Measurements from ENCODE around the gene CARD8.
"Not testable (repeated sequence)": the region's sequence is repeated elsewhere in the genome, so short reads cannot be mapped to it uniquely, and the experiment has no call there.

The CARD8 gene

GRCh38 chr19:48258350-48258749 lies 2.6 kb upstream of the CARD8 start:
- DNase-seq = no peak

- no peak for DNase-seq
Observed at GRCh38 chr19:48254529-48254970, 1.2 kb downstream of the CARD8 start.

DNA sequence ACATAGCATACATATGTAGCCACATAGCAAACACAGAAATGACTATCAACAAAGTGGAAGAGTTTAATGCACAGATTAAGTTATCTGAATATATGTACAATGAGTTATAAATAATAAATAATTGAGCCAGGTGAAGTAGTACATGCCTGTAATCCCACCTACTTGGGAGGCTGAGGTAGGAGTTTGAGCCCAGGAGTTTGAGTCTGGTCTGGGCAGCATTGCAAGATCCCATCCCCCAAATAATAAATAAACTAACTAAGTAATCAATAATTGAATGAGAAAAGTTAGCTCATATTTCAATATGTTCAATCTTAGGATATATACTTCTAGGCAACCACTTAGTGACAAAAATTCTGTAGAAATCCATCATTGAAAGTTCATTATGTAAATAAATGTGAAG lies 1.7 kb downstream of the CARD8 start:
- DNase-seq = no peak

DNA sequence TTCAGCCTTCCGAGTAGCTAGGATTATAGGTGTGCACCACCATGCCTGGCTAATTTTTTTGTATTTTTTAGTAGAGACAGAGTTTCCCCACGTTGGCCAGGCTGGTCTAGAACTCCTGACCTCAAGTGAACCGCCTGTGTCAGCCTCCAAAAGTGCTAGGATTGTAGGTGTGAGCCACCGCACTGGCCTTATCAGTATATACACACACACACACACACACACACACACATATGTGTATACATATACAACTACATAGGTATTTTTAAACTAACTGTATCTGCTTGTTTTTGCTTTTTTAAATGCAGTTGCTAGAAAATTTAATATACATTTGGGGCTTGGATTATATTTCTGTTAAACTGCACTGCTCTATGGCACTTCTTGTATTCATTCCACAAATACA lies 3.1 kb downstream of the CARD8 start:
- DNase-seq = no peak

DNA sequence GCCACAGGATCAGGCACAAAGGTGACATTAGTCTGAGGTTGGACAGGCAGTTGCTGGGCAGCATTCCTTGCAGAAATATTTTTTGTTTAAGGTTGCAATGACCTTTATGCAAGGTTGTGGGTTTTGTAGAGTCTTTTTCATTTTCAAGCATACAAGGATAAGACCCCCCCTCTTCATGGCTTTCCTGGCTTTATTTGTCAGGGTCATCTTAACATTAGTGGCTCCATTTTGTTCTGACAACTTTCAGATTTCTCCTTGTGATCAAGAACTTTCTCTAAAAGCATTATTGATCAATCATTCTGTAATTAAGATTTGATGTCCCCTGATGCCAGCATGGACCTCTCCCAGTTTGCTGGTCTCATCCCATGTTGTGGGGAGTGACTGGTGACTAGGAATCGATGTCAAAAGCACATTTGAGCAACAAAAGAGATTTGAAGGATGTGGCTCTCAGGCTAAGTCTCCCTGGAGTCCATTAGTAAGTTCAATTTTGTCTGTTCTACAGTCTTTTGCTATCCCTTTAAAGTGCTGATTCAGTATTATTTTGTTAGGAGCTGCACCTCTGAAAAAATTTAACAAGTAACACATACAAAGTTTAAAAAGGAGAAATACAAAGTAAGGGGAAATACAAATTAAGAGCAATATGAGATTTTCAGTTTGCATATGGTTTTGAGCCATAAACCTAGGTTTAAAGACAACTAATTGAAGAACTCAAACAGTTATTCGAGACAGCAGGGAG lies 5.3 kb downstream of the CARD8 start:
- DNase-seq = no peak

GRCh38 chr19:48249502-48250014 lies 6.2 kb downstream of the CARD8 start:
- DNase-seq = peak; percentile 65

GRCh38 chr19:48248081-48248833 lies 7.5 kb downstream of the CARD8 start:
- DNase-seq = no peak

DNA sequence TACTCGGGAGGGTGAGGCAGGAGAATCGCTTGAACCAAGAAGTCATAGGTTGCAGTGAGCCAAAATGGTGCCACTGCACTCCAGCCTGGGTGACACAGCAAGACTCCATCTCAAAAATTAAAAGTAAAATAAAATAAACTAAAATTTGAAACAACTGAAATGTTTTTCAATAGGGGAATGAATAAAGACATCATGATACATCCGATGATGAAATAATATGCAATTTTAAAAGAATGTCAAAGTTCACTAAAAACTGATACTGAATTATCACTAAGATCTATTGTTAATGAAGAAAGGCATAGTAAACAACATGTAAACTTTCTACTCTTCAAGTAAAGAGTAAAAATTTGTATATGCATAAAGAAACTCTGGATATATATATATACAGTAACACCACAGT lies 8.5 kb downstream of the CARD8 start:
- no peak for DNase-seq

- DNase-seq = no peak
Observed at GRCh38 chr19:48246101-48246500, 9.6 kb downstream of the CARD8 start.

DNA sequence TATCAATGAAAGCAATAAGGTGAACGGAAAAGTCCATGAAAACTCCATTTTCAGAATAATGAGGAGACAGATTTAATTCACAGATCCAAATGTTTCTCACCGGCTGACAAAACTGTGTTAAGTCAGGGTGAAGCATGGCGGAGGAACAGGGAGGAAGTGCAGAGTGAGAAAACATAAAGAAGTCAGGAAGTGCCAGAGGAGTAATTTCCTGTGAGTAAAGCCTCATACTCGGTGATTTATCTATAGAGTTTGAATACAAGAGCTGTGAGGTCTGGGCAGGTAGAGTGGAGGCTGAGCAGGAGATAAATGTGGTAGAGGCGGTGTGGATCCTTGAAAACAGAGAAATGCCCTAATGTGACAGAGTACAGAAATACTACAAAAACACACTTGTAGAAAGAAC lies 11.4 kb downstream of the CARD8 start:
- DNase-seq = peak; percentile 27

- DNase-seq = not testable (repeated sequence)
Observed at GRCh38 chr19:48241771-48242170, 13.9 kb downstream of the CARD8 start.

DNA sequence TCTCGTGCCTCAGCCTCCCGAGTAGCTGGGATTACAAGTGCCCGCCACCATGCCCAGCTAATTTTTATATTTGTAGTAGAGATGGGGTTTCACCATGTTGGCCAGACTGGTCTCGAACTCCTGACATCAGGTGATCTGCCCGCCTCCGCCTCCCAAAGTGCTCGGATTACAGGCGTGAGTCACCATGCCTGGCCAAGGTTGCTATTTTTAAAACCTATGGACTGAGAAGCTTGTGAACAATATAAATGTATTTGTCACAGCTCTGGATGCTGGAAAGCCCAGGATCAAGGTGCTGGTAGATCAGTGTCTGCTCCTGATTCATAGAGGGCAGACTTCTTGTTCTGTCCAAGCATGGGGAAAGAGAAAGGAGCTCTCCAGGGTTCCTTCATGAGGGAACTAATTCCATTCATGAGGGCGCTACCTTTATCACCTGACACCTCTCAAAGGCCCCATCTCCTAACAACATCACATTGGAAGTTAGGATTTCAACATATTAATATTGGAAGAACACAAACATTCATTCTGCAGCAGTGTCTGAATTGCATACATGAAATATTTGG lies 16.1 kb downstream of the CARD8 start:
- DNase-seq = no peak

GRCh38 chr19:48239120-48239519 lies 16.6 kb downstream of the CARD8 start:
- no peak for DNase-seq

GRCh38 chr19:48237057-48237456 lies 18.7 kb downstream of the CARD8 start:
- no peak for DNase-seq

DNA sequence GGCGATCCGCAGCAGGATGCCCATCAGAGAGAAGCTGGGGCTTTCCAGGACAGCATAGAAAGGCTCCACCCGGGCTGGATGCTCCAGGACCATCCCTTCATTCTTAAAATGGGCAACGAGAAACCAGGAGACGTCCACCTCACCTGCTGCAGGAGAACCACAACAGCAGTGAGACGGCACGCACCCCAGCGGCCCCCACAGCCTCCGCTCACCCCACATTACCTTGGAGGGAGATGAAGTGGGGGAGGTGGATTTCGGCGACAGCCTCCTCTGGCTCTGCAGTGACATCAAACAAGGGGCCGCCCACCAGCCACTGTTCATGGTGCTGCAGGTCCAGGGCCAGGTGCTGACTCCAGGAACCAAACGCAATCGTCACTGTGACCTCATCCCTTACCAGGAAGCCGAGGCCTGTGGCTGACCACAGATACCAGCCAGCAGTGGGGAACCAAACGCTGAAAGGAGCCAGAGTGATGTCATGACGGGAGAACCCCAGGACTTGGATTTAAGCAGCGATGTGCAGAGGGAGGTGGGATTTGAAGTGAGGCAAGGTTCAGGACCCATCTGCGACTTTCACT lies 25.1 kb downstream of the CARD8 start:
- DNase-seq = no peak

- DNase-seq = no peak
Observed at GRCh38 chr19:48221628-48222027, 34.1 kb downstream of the CARD8 start.

DNA sequence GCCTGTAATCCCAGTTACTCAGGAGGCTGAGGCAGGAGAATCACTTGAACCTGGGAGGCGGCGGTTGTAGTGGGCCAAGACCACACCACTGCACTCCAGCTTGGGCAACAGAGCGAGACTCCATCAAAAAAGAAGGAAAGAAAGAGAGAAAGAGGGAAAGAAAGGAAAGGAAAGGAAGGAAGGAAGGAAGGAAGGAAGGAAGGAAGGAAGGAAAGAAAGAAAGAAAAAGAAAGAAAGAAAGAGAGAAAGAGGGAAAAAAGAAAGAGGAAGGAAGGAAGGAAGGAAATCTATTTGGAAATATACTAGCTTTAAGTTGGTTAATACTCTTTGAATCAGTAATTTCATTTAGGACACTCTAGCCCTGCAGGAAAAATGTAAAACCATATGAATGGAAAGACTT lies 34.9 kb downstream of the CARD8 start:
- not testable (repeated sequence) for DNase-seq

- DNase-seq = no peak
Observed at GRCh38 chr19:48218997-48219396, 36.7 kb downstream of the CARD8 start.

DNA sequence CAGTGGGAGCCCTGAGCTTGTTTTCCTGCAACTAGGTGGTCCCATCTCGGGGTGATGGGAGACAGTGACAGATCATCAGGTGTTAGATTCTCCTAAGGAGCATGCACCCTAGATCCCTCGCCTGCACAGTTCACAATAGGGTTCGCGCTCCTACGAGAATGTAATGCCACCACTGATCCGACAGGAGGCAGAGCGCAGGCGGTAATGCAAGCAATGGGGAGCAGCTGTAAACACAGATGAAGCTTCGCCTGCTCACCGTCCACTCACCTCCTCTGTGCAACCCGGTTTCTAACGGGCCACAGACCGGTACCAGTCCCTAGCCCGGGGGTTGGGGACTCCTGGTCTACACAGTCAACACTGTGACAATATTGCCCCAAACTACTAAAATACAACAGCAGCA lies 38.8 kb downstream of the CARD8 start:
- no peak for DNase-seq

DNA sequence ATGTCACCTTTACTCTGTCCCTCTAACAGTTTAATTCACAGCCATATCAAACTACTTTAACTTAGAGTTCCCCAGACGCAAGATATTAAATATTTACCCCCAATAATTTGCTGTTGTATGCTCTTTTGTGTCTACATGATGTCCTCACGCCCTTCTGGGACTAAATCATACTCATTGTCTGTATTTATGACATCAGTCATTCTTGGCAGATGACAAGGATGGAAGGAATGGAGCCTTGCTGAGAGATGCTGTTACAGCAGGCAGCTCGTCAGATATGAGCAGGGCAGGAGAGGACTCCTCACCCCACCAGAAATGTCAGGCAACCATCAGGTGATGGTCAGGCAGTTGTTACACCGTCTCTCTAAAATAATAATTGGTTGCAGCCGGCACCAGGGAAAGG lies 41.8 kb downstream of the CARD8 start:
- DNase-seq = no peak

- DNase-seq = no peak
Observed at GRCh38 chr19:48210005-48210404, 45.7 kb downstream of the CARD8 start.

DNA sequence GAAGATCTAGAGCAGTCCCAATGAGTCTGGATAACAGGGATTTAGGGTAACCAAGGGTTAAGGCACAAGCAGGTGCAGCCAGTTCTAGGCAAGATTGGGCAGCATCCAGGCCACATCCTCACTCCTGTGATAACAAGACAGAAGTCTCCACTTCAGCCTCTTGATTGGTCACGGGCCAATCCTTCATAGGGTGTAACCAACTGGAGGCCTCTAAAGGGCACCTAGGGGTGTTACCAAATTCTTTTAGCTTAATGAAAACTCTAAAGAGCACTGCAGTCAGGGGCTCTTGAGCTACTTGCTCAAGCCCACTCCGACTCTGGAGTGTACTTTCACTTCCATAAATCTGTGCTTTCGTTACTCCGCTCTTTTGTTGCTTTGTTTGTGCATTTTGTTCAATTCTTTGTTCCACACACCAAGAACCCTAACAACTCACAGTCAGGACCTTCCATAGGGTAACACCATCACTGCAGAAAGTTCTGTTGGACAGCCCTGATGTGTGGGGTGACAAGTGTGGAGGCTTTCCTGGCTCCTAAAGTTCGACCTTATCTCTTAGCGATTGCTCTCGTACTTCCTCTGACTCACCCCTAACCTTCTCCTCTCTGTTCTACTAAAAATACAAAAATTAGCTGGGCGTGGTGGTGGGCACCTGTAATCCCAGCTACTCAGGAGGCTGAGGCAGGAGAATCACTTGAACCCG lies 49.2 kb downstream of the CARD8 start:
- DNase-seq = no peak

Data from activated CD4-positive, alpha-beta T cell treated with anti-CD3 and anti-CD28 coated beads, Interleukin-2, amount 50 U/mL, for 1 hour (primary cell).